Sigmoid colon (tissue), 7 donors: ENCODE data around the gene NAXD. TPM values are rescaled to one million over a fixed set of nuclear protein-coding genes. Genes with fewer than 3 reads are reported as not detected.

ENCODE experiments used
- DNase-seq: peaks from one replicate; pipeline ENCODE4 v3.0.0-alpha.2; 2019
- H3K27ac ChIP-seq, 4 donors: fragments of 200-600 bp; sonication (generic); one replicate each; pipeline ENCODE4 v1.5.1; 2016 to 2019; ENCODE audit warnings: mild to moderate bottlenecking in 1 of 4
- H3K27me3 ChIP-seq, 3 donors: fragments of 200-600 bp; sonication (generic); one replicate each; pipeline ENCODE4 v1.5.1; 2019; ENCODE audit warnings: mild to moderate bottlenecking in 1 of 3
- H3K36me3 ChIP-seq, 4 donors: fragments of 200-600 bp; sonication (generic); one replicate each; pipeline ENCODE4 v1.5.1; 2016 to 2019
- H3K4me1 ChIP-seq, 4 donors: fragments of 200-600 bp; sonication (generic); one replicate each; pipeline ENCODE4 v1.5.1; 2017 to 2019
- H3K4me3 ChIP-seq, 4 donors: fragments of 200-600 bp; sonication (generic); one replicate each; pipeline ENCODE4 v1.5.1; 2017 to 2019; ENCODE audit warnings: mild to moderate bottlenecking in 2 of 4, moderate library complexity in 1 of 4
- H3K9me3 ChIP-seq, 4 donors: fragments of 200-600 bp in 3 of 4; sonication (generic) in 3 of 4; one replicate each; pipeline versions ENCODE4 v1.5.1 to v1.6.1; 2013 to 2019
- CTCF ChIP-seq, 4 experiments: fragments of 450-650 bp in 3 of 4; fragments of 200-600 bp in 1 of 4; IDR thresholded peaks; one replicate each; pipeline ENCODE4 v1.5.1; 2016 to 2019; ENCODE audit warnings: antibody characterized with exemption in 4 of 4, mild to moderate bottlenecking in 3 of 4, moderate library complexity in 2 of 4
- EP300 ChIP-seq, 4 donors: sonication (generic); formaldehyde crosslinking; IDR thresholded peaks; one replicate each; pipeline ENCODE4 v1.6.1; 2017; ENCODE audit warnings: antibody characterized with exemption in 4 of 4
- POLR2A ChIP-seq, 2 donors: fragments of 450-650 bp; IDR thresholded peaks; one replicate each; pipeline ENCODE4 v1.6.1; 2016; ENCODE audit warnings: antibody characterized with exemption in 2 of 2, mild to moderate bottlenecking in 2 of 2, moderate library complexity in 2 of 2
- POLR2AphosphoS5 ChIP-seq, 4 donors: sonication (generic); formaldehyde crosslinking; IDR thresholded peaks; one replicate each; pipeline ENCODE4 v1.6.1; 2017; ENCODE audit warnings: antibody characterized with exemption in 4 of 4
- WGBS, 2 donors: extraction: QIAGEN DNeasy Blood & Tissue Kit; methylation state at CpG; one replicate each; pipeline ENCODE4 v1.1.7; 2013; 5-methylcytosine and 5-hydroxymethylcytosine counted together
- intact Hi-C: fragments of 100-400 bp; cut with DNase I; formaldehyde crosslinking; loops from one replicate; pipeline ENCODE4 v1.15.1; 2023
- polyA plus RNA-seq, 3 donors: library from polyadenylated mRNA; stranded (reverse); fragments of 200-250 nt; gene quantifications; one replicate each; pipeline ENCODE4 v1.2.3, GENCODE V29; 2013
- total RNA-seq, 4 donors: library from RNA; depleted of rRNA; stranded (reverse); fragments of >200 nt; gene quantifications; one replicate each; pipeline ENCODE4 v1.1.0, GENCODE V29; 2016
- donor health status: healthy with polysubstance abuse.
- donor health status: Bipolar disorder and iron deficiency.
- donor health status: healthy.

NAXD gene
- total and polyA plus RNA-seq, 7 donors, result 24.6 to 41.1 (median 33.5) TPM

DNA sequence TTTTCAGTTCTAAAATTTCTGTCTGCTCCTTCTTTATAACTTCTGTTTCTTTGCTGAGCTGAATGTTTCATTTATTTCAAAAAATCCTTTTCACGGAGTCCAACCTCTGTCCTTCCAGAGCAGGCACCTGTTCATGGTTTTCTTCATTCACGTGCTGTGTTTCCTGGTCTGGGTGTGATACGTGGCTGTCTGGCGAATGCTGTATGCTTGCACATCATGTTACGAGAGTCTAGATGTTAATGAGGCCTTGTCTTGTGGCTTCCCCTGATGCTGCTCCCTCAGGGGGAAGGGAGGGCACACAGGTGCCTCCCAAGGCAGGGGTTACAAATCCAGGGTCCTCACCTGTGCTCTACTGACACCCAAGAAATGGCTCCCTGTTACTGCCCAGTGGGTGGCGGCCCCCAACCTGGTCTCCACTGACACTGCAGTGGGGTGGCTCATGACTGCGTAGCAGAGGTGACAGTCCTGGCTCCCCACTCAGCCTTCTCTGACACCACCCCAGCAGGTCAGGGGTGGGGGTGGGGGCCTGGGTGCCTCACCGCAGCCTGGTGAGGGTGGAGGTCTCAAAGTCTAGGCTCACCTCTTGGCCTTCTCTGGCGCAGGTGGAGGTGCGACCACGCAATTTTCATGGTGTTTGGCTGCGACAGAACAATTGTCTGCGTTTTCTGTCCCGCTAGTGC is 33.7 kb upstream of the NAXD start:
- Histone ChIP-seq H3K4me1 (no peaks in the 10 kb centered on the region), H3K9me3 (no peaks in the 10 kb centered on the region), H3K36me3 (no peaks in the 10 kb centered on the region), H3K27ac (no peak overlapping the region), H3K4me3 (no peak overlapping the region), H3K27me3 (no peaks in the 10 kb centered on the region)
- intact Hi-C loops, result no loop called here
- WGBS, 2 donors, result 76 to 84% methylated on average over 14 of the region's 14 CpGs
- no peak for TF ChIP-seq POLR2A (IDR thresholded peaks at IDR 0.05)
- TF ChIP-seq EP300 (IDR thresholded peaks at IDR 0.05), result no peak
- no peak for TF ChIP-seq POLR2AphosphoS5 (IDR thresholded peaks at IDR 0.05)
- TF ChIP-seq CTCF (IDR thresholded peaks at IDR 0.05), result no peak
- no peak for DNase-seq

GRCh38 chr13:110582421-110582954 is 32.9 kb upstream of the NAXD start:
- no peak for DNase-seq
- WGBS, 2 donors, result 93 to 94% methylated on average over 13 of the region's 13 CpGs
- H3K27me3 ChIP-seq, result no peaks in the 10 kb centered on the region
- TF ChIP-seq POLR2A (IDR thresholded peaks at IDR 0.05), result no peak
- no peak for TF ChIP-seq CTCF (IDR thresholded peaks at IDR 0.05)
- no peak for TF ChIP-seq EP300 (IDR thresholded peaks at IDR 0.05)
- TF ChIP-seq POLR2AphosphoS5 (IDR thresholded peaks at IDR 0.05), result no peak
- intact Hi-C loops, result no loop called here
- no peaks in the 10 kb centered on the region for H3K36me3 ChIP-seq
- H3K27ac ChIP-seq, result no peak overlapping the region
- no peaks in the 10 kb centered on the region for H3K9me3 ChIP-seq
- H3K4me1 ChIP-seq, result no peaks in the 10 kb centered on the region
- no peak overlapping the region for H3K4me3 ChIP-seq

GRCh38 chr13:110583178-110583865 is 32.0 kb upstream of the NAXD start:
- no peak for TF ChIP-seq EP300 (IDR thresholded peaks at IDR 0.05)
- no peak for TF ChIP-seq POLR2A (IDR thresholded peaks at IDR 0.05)
- TF ChIP-seq POLR2AphosphoS5 (IDR thresholded peaks at IDR 0.05), result no peak
- no peak for TF ChIP-seq CTCF (IDR thresholded peaks at IDR 0.05)
- H3K9me3 ChIP-seq, result no peaks in the 10 kb centered on the region
- H3K4me3 ChIP-seq, result no peak overlapping the region
- DNase-seq, result no peak
- intact Hi-C loops, result no loop called here
- H3K36me3 ChIP-seq, result no peaks in the 10 kb centered on the region
- no peak overlapping the region for H3K27ac ChIP-seq
- WGBS, 2 donors, result 89 to 90% methylated on average over 13 of the region's 13 CpGs
- H3K27me3 ChIP-seq, result no peaks in the 10 kb centered on the region
- H3K4me1 ChIP-seq, result no peaks in the 10 kb centered on the region

DNA sequence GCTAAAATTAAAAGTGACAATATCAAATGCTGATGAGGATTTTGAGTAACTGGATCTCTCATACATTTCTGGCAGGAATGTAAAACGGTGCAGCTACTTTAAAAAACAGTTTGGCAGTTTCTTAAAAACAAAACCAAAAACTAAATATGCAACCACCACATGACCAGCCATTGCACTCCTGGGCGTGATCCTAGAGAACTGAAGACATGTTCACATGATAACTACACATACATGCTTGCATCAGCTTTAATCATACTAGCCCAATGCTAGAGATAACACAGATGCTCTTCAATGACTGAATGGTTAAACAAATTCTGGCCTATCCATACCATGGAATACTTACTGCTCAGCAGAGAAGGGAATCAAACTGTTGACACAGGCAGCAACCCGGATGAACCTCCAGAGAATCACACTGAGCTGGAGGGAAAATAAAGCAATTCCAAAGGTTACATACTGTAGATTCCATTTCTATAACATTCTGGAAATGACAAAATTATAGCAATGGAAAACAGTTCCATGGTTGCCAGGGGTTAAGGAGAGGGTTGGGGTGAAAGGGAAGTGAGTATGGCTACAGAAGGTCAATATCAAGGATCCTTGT is 25.5 kb upstream of the NAXD start:
- 52 to 67% methylated on average over 3 of the region's 3 CpGs for WGBS, 2 donors
- no peaks in the 10 kb centered on the region for H3K27me3 ChIP-seq
- H3K36me3 ChIP-seq, result no peaks in the 10 kb centered on the region
- peaks cover 0 to 13% (median 0%) of the 10 kb centered on the region in 4 donors for H3K4me1 ChIP-seq
- no peak for TF ChIP-seq POLR2A (IDR thresholded peaks at IDR 0.05)
- no peak for DNase-seq
- no peak overlapping the region for H3K4me3 ChIP-seq
- H3K27ac ChIP-seq, result no peak overlapping the region
- H3K9me3 ChIP-seq, result no peaks in the 10 kb centered on the region
- intact Hi-C loops, result loop anchor here (5.0 to 10.0 kb wide), 2 partner anchors 52 to 455 kb away; no protein-coding TSS in a partner anchor

GRCh38 chr13:110590577-110590976 is 24.8 kb upstream of the NAXD start:
- TF ChIP-seq POLR2A (IDR thresholded peaks at IDR 0.05), result no peak
- TF ChIP-seq EP300 (IDR thresholded peaks at IDR 0.05), result no peak
- H3K4me1 ChIP-seq, result peaks cover 0 to 13% (median 0%) of the 10 kb centered on the region in 4 donors

More at GRCh38 chr13:110590577-110590976, 24.8 kb upstream of the NAXD start:
- Histone ChIP-seq H3K4me3 (no peak overlapping the region), H3K27ac (no peak overlapping the region), H3K36me3 (no peaks in the 10 kb centered on the region), H3K9me3 (no peaks in the 10 kb centered on the region), H3K27me3 (no peaks in the 10 kb centered on the region)
- no peak for DNase-seq
- intact Hi-C loops, result loop anchor here (5.0 to 10.0 kb wide), 2 partner anchors 52 to 454 kb away; no protein-coding TSS in a partner anchor
- 78 to 88% methylated on average over 6 of the region's 6 CpGs for WGBS, 2 donors
